ENCODE measurements around the gene MED13L. TPM values are rescaled to one million over a fixed set of nuclear protein-coding genes. Genes with fewer than 3 reads are reported as not detected.
A peak's percentile ranks its signal among the peaks of the same experiment; 100 is the strongest.
"Not testable (repeated sequence)": the region's sequence is repeated elsewhere in the genome, so short reads cannot be mapped to it uniquely, and the experiment has no call there.

Gene MED13L
- total RNA-seq, 1 donor from 2014 or later = 193 TPM

- intact Hi-C loops (cut with DNase I) = loop anchor here (10.0 kb wide), 1 partner anchor 141 kb away; no protein-coding TSS in a partner anchor
- DNase-seq (ENCODE audit: low spot score); ATAC-seq: not testable (repeated sequence)
Observed at GRCh38 chr12:116283881-116284280, 6.4 kb upstream of the MED13L start.

- no peak for ATAC-seq
- intact Hi-C loops (cut with DNase I) = loop anchor here (10.0 kb wide), 1 partner anchor 142 kb away; no protein-coding TSS in a partner anchor
- DNase-seq (ENCODE audit: low spot score) = no peak
Observed at GRCh38 chr12:116282371-116283286, 5.1 kb upstream of the MED13L start.

- DNase-seq (ENCODE audit: low spot score) = no peak
- ATAC-seq = no peak
- intact Hi-C loops (cut with DNase I) = loop anchor here (10.0 kb wide), 1 partner anchor 144 kb away; no protein-coding TSS in a partner anchor
Observed at GRCh38 chr12:116280595-116281290, 3.2 kb upstream of the MED13L start.

GRCh38 chr12:116278667-116279066 is 1.2 kb upstream of the MED13L start:
- intact Hi-C loops (cut with DNase I) = loop anchor here (10.0 kb wide), 1 partner anchor 326 kb away; no protein-coding TSS in a partner anchor
- no peak for ATAC-seq
- no peak for DNase-seq (ENCODE audit: low spot score)

- ATAC-seq = no peak
- intact Hi-C loops (cut with DNase I) = loop anchor here (10.0 kb wide), 1 partner anchor 327 kb away; no protein-coding TSS in a partner anchor
- DNase-seq (ENCODE audit: low spot score) = no peak
Observed at GRCh38 chr12:116278279-116278626, 760 bp upstream of the MED13L start.

- DNase-seq (ENCODE audit: low spot score) = peak; percentile 86
- peak; percentile 73 for ATAC-seq
- intact Hi-C loops (cut with DNase I) = loop anchor here (10.0 kb wide), 1 partner anchor 328 kb away; no protein-coding TSS in a partner anchor
Observed at GRCh38 chr12:116276652-116277466, 634 bp downstream of the MED13L start.

- intact Hi-C loops (cut with DNase I) = loop anchor here (10.0 kb wide), 1 partner anchor 330 kb away; no protein-coding TSS in a partner anchor
- DNase-seq (ENCODE audit: low spot score) (no peak), ATAC-seq (no peak)
Observed at GRCh38 chr12:116274551-116275375, 2.7 kb downstream of the MED13L start.

- ATAC-seq (no peak), DNase-seq (ENCODE audit: low spot score) (no peak)
- intact Hi-C loops (cut with DNase I) = loop anchor here (10.0 kb wide), 1 partner anchor 331 kb away; no protein-coding TSS in a partner anchor
Observed at GRCh38 chr12:116273813-116274550, 3.5 kb downstream of the MED13L start.

- no peak for ATAC-seq
- intact Hi-C loops (cut with DNase I) = no loop called here
Observed at GRCh38 chr12:116267948-116268347, 9.5 kb downstream of the MED13L start.

GRCh38 chr12:116266631-116267349 is 10.7 kb downstream of the MED13L start:
- ATAC-seq (no peak), DNase-seq (ENCODE audit: low spot score) (no peak)
- intact Hi-C loops (cut with DNase I) = no loop called here

More at GRCh38 chr12:116267948-116268347, 9.5 kb downstream of the MED13L start:
- no peak for DNase-seq (ENCODE audit: low spot score)

GRCh38 chr12:116266168-116266601 is 11.3 kb downstream of the MED13L start:
- intact Hi-C loops (cut with DNase I) = no loop called here
- DNase-seq (ENCODE audit: low spot score) = no peak
- ATAC-seq = no peak

- intact Hi-C loops (cut with DNase I) = no loop called here
- ATAC-seq (no peak), DNase-seq (ENCODE audit: low spot score) (no peak)
Observed at GRCh38 chr12:116265351-116266147, 11.9 kb downstream of the MED13L start.

GRCh38 chr12:116264525-116265070 is 12.9 kb downstream of the MED13L start:
- ATAC-seq (no peak), DNase-seq (ENCODE audit: low spot score) (no peak)
- intact Hi-C loops (cut with DNase I) = no loop called here

GRCh38 chr12:116263844-116264243 is 13.6 kb downstream of the MED13L start:
- no peak for ATAC-seq
- intact Hi-C loops (cut with DNase I) = no loop called here
- DNase-seq (ENCODE audit: low spot score) = no peak

- ATAC-seq = no peak
- intact Hi-C loops (cut with DNase I) = no loop called here
- DNase-seq (ENCODE audit: low spot score) = no peak
Observed at GRCh38 chr12:116263431-116263830, 14.1 kb downstream of the MED13L start.

GRCh38 chr12:116262741-116263140 is 14.8 kb downstream of the MED13L start:
- ATAC-seq (no peak), DNase-seq (ENCODE audit: low spot score) (no peak)
- intact Hi-C loops (cut with DNase I) = no loop called here

Measured in sciatic nerve (tissue), 2 donors.